Right cardiac atrium (tissue), 5 donors: ENCODE results near the gene IGF2BP2. TPM values are rescaled to one million over a fixed set of nuclear protein-coding genes. Genes with fewer than 3 reads are reported as not detected.

Experiments
- ATAC-seq, 2 donors: fragments of 200-7000 bp; cut with Tn5 transposase; one replicate each; pipeline versions ENCODE4 v1.8.0 to v1.9.1; 2020; ENCODE audit warnings: moderate library complexity in 2 of 2, mild to moderate bottlenecking in 1 of 2
- DNase-seq, 3 donors: peaks; one replicate each; pipeline ENCODE4 v3.0.0-alpha.2; 2020
- H3K27ac ChIP-seq: one replicate; pipeline ENCODE4 v1.5.1; 2013; ENCODE audit warnings: mild to moderate bottlenecking, low read length, control low read depth, moderate library complexity
- H3K27me3 ChIP-seq: one replicate; pipeline ENCODE4 v1.6.1; 2013; ENCODE audit not compliant: control insufficient read depth, insufficient read depth
- H3K4me1 ChIP-seq: one replicate; pipeline ENCODE4 v1.6.1; 2013; ENCODE audit warnings: low read length; ENCODE audit not compliant: control insufficient read depth, insufficient read depth
- H3K4me3 ChIP-seq: one replicate; pipeline ENCODE4 v1.5.1; 2013; ENCODE audit warnings: low read length, control low read depth
- H3K9me3 ChIP-seq: one replicate; pipeline ENCODE4 v1.6.1; 2013; ENCODE audit warnings: low read length; ENCODE audit not compliant: control insufficient read depth
- WGBS: extraction: QIAGEN DNeasy Blood & Tissue Kit; methylation state at CpG from one replicate; pipeline ENCODE4 v1.1.7; 2013; 5-methylcytosine and 5-hydroxymethylcytosine counted together
- intact Hi-C, 4 donors: fragments of 100-400 bp; cut with DNase I; formaldehyde crosslinking; loops; one replicate each; pipeline versions ENCODE4 v1.11.0 to v1.14.0; 2022 to 2023
- polyA plus RNA-seq: library from polyadenylated mRNA; stranded (reverse); fragments of 200-250 nt; gene quantifications from one replicate; pipeline ENCODE4 v1.2.3, GENCODE V29; 2013
- total RNA-seq, 4 donors: library from RNA; stranded (reverse); fragmentation: NEBNext Ultra II Directional; extraction: Animal tissue kit (Norgen Biotek cat#: 25700); gene quantifications; one replicate each; pipeline ENCODE4 v1.2.1, GENCODE V29; 2021
- donor health status: healthy with polysubstance abuse.
- donor health status: DM: no; HTN: yes; CAD: no.
- donor health status: DM: no; HTN: no; CAD: no.
- donor health status: DM: no; HTN: yes; CAD: no; lungs with severe emphysema.
- donor health status: DM: yes; HTN: yes; CAD: no.

The IGF2BP2 gene
- total and polyA plus RNA-seq, 5 donors = 7.7 to 18.0 (median 14.6) TPM

GRCh38 chr3:185631508-185632206 is 193.2 kb downstream of the IGF2BP2 start:
- Histone ChIP-seq H3K9me3 (no peaks in the 10 kb centered on the region), H3K4me3 (no peak overlapping the region), H3K4me1 (peaks cover 6% of the 10 kb centered on the region), H3K27ac (no peak overlapping the region), H3K27me3 (no peaks in the 10 kb centered on the region)
- ATAC-seq (no peak), DNase-seq (no peak)
- 88% methylated on average over 6 of the region's 7 CpGs for WGBS
- intact Hi-C loops = no loop called here

DNA sequence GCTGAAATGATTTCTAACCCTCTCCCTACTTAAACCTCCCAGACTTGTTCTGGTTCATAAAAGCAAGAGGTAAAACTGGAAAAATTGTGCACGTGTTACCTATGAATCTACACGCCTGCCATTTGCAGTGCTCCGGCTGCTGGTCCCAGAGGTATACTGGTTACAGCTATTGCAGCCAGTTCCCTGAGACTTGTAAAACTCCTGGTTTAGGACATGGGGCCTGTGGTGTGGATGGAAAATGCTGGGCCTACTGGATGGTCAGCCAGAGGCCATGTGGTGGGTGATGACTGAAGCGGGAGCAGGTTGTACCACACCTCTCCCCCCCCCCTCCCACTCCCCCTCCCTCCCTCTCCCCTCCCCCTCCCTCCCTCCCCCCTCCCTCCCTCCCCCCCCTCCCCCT is 193.7 kb downstream of the IGF2BP2 start:
- no peak overlapping the region for H3K27ac ChIP-seq
- peak in 1 of 2 donors; percentile 38 for ATAC-seq

DNA sequence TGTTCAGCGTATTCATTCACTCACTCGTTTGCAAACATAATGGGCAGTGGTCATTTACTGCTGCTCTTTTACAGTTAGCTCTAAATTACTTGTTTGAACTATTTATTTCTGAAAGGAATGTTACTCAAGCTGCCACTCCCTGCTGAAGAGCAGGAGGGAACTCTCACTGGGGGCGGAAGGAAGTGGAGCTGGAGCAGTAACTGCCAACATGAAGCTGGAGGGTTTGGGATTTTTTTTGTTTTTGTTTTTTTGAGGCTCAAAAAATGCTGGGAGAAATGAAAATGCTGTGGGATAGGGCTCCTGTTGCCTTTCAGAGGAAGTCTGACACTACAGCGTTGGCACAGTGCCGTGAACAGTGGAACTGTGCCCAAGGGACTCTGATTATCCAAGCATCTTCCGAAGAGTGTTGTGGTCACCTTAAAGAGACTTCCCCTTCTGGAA is 194.6 kb downstream of the IGF2BP2 start:
- Histone ChIP-seq H3K4me1 (peaks cover 6% of the 10 kb centered on the region), H3K9me3 (no peaks in the 10 kb centered on the region), H3K4me3 (no peak overlapping the region), H3K27ac (peak overlapping the region; percentile 45), H3K27me3 (no peaks in the 10 kb centered on the region)
- DNase-seq (peak; percentile 53 to 89 (median 71)), ATAC-seq (peak; percentile 40 to 58)
- 30% methylated on average over 6 of the region's 6 CpGs for WGBS
- intact Hi-C loops = no loop called here

More for the DNA sequence above, 193.7 kb downstream of the IGF2BP2 start:
- intact Hi-C loops = no loop called here
- WGBS = 73% methylated on average over 4 of the region's 4 CpGs
- H3K9me3 ChIP-seq = no peaks in the 10 kb centered on the region
- peaks cover 6% of the 10 kb centered on the region for H3K4me1 ChIP-seq
- no peaks in the 10 kb centered on the region for H3K27me3 ChIP-seq
- no peak overlapping the region for H3K4me3 ChIP-seq
- DNase-seq = no peak

GRCh38 chr3:185629554-185630181 is 195.2 kb downstream of the IGF2BP2 start:
- Histone ChIP-seq H3K4me3 (no peak overlapping the region), H3K9me3 (no peaks in the 10 kb centered on the region), H3K27ac (no peak overlapping the region), H3K27me3 (no peaks in the 10 kb centered on the region), H3K4me1 (peaks cover 6% of the 10 kb centered on the region)
- intact Hi-C loops = no loop called here
- 75% methylated on average over 4 of the region's 4 CpGs for WGBS
- no peak for ATAC-seq
- no peak for DNase-seq

- Histone ChIP-seq H3K4me3 (no peak overlapping the region), H3K9me3 (no peaks in the 10 kb centered on the region), H3K4me1 (peaks cover 6% of the 10 kb centered on the region), H3K27ac (no peak overlapping the region), H3K27me3 (no peaks in the 10 kb centered on the region)
- 73% methylated on average over 1 of the region's 1 CpG for WGBS
- ATAC-seq (no peak), DNase-seq (no peak)
- intact Hi-C loops = no loop called here
These were observed 199.1 kb downstream of the IGF2BP2 start for GRCh38 chr3:185625784-185626183.

- intact Hi-C loops = no loop called here
- no peak for ATAC-seq
- Histone ChIP-seq H3K9me3 (no peaks in the 10 kb centered on the region), H3K4me1 (no peaks in the 10 kb centered on the region), H3K27ac (no peak overlapping the region), H3K4me3 (no peak overlapping the region), H3K27me3 (no peaks in the 10 kb centered on the region)
- DNase-seq = no peak
- 95% methylated on average over 7 of the region's 7 CpGs for WGBS
These were observed 200.7 kb downstream of the IGF2BP2 start for GRCh38 chr3:185623939-185624665.

- WGBS = 89% methylated on average over 6 of the region's 6 CpGs
- Histone ChIP-seq H3K4me3 (no peak overlapping the region), H3K4me1 (no peaks in the 10 kb centered on the region), H3K27ac (no peak overlapping the region), H3K9me3 (no peaks in the 10 kb centered on the region), H3K27me3 (no peaks in the 10 kb centered on the region)
- ATAC-seq (no peak), DNase-seq (no peak)
- intact Hi-C loops = no loop called here
These were observed 211.8 kb downstream of the IGF2BP2 start for GRCh38 chr3:185613016-185613415.

DNA sequence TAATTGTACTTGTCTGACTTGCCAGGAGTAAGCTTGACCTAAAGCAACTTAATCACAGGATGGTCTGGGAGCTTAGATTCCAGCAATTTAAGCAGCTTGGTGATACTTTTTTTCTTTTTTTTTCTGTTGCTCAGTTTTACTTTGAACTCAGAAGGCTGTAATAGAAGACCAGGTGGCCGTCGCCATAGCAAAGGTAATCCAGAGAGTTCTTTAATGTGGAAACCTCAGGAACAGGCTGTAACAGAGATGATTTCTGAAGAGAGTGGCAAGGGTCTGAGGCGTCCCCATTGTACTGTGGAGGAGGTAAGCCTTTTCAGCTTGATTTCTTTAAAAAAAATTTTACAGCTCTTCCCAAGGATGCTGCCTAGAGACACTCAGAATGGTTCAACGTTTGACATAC is 218.6 kb downstream of the IGF2BP2 start:
- Histone ChIP-seq H3K9me3 (no peaks in the 10 kb centered on the region), H3K4me3 (no peak overlapping the region), H3K4me1 (no peaks in the 10 kb centered on the region), H3K27me3 (no peaks in the 10 kb centered on the region), H3K27ac (no peak overlapping the region)
- DNase-seq (no peak), ATAC-seq (no peak)
- 88% methylated on average over 4 of the region's 4 CpGs for WGBS
- intact Hi-C loops = no loop called here

- intact Hi-C loops = no loop called here
- no peaks in the 10 kb centered on the region for H3K27me3 ChIP-seq
- H3K4me3 ChIP-seq = no peak overlapping the region
- no peak overlapping the region for H3K27ac ChIP-seq
- DNase-seq = no peak
- no peaks in the 10 kb centered on the region for H3K9me3 ChIP-seq
- H3K4me1 ChIP-seq = no peaks in the 10 kb centered on the region
- no peak for ATAC-seq
These were observed 219.3 kb downstream of the IGF2BP2 start for GRCh38 chr3:185605566-185605965.

DNA sequence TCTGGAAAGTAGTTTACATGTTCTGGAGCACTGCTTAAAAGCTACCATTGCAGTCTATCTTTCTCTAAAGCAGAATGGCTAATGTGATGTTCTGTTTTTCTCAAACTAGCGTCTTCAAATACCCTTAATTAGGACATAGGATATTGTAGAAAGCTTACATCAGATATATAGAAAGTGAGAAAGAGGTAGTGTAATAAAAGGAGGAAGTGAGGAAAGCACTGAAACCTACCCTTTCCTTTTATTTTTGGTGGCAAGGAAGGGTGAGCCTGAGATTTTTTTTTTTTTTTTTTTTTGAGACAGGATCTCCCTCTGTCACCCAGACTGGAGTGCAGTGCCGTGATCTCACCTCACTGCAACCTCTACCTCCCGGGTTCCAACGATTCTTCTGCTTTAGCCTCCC is 229.3 kb downstream of the IGF2BP2 start:
- Histone ChIP-seq H3K4me1 (no peaks in the 10 kb centered on the region), H3K27ac (no peak overlapping the region), H3K9me3 (no peaks in the 10 kb centered on the region), H3K4me3 (no peak overlapping the region), H3K27me3 (no peaks in the 10 kb centered on the region)
- DNase-seq = no peak
- intact Hi-C loops = no loop called here
- no peak for ATAC-seq
- 85% methylated on average over 4 of the region's 4 CpGs for WGBS

- Histone ChIP-seq H3K4me1 (no peaks in the 10 kb centered on the region), H3K9me3 (no peaks in the 10 kb centered on the region), H3K27me3 (no peaks in the 10 kb centered on the region), H3K27ac (no peak overlapping the region), H3K4me3 (no peak overlapping the region)
- ATAC-seq = no peak
- 72% methylated on average over 3 of the region's 3 CpGs for WGBS
- no peak for DNase-seq
- intact Hi-C loops = no loop called here
These were observed 230.8 kb downstream of the IGF2BP2 start for GRCh38 chr3:185594073-185594472.
